ENCODE data around the gene RAMACL. TPM values are rescaled to one million over a fixed set of nuclear protein-coding genes. Genes with fewer than 3 reads are reported as not detected.

RAMACL gene
- total RNA-seq, result 4.9 and 6.2 TPM in 2 replicates

DNA sequence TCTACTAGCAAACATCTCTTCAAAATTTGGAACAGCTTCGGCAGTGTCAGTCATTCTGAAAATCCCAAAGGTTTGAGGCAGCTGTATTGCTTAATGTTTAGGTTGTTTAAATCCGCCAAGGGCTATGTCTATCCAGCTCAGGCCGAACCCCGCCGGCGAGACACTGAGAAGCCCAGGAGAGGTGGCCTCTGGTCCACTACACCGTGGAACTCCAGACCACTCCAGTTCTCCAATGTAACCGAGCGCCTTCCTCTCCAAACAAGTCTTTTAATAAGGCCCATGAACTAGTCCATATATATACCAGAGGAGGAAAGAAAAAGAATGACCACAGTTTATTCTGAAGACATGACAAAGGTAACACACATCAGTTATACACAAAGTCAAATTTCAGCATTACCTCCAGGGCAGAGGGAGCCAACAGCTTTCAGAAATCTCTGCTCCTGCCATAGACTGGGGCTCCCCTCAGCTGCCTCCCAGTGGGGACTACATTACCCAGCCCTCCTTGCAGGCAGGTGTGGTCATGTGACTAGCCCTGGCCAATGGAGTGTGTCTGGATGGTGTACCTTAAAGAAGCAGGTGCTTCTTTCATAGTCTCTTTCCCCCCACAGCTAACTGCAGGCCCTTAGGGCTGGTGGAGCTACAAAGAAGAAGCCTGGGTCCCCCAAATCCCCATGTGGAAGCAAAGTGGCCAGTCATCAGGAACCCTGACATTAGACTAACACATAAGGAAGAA lies at the start of gene RAMACL:
Gene RAMACL (minus strand): TSS at position 255 of the 733 bp plus-strand sequence. CDS start 201 bp downstream, at position 54.

DNA sequence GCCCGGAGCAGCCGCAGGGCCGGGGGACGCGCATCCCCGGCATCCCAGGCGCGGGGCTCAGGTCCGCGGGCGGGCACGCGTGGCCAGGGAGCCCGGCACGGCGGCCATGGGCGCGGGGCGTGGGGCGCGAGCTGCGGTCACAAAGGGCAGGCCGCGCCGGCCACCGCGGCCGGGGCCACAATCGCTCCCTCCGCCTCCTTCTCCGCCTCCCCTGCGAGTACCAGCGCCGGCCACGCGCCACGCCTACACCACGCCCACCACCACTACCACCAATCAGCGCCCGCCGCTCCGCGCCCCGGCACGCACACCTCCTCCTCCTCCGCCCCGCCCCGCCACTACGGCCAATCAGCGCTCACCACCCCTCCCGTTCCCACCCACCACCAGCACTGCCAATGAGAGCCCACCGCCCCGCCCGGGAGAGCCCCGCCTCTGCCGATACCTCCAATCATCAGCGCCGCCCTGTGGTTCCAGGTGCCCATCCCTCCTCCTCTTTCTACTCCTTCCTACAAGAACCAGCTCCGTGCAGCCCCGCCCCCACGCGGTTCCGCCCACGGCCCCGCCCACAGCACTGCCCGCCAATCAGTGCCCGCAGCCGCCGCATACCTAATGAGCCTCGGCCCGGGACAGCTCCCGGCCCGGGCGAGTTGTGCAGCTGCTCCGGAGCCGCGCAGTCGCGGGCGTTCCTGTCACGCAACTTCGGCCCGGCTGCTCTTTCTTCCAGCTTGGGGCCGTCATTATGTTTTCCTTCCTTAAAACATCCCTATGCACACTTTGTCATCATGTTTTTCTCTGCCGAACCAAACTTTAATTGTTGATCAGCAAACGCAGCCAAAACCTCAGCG lies 40.8 kb upstream of the RAMACL start, which contains the start of gene RPS6KA2:
Gene RPS6KA2 (minus strand): TSS at position 219 of the 842 bp plus-strand sequence. CDS start 232 bp downstream, outside the sequence.

Other genes starting within 250 kb of the RAMACL start
- gene SFT2D1, start 244.1 kb downstream of the RAMACL start, total RNA-seq, result 8.3 and 11.8 TPM in 2 replicates
- gene MPC1, start 203.7 kb downstream of the RAMACL start, total RNA-seq, result 10.8 and 14.6 TPM in 2 replicates
- gene RPS6KA2, start 40.6 kb upstream of the RAMACL start, total RNA-seq, result 156 and 248 TPM in 2 replicates

Measured in vein endothelial cell (primary cell).